ENCODE measurements around the gene TEX14.

Gene TEX14

DNA sequence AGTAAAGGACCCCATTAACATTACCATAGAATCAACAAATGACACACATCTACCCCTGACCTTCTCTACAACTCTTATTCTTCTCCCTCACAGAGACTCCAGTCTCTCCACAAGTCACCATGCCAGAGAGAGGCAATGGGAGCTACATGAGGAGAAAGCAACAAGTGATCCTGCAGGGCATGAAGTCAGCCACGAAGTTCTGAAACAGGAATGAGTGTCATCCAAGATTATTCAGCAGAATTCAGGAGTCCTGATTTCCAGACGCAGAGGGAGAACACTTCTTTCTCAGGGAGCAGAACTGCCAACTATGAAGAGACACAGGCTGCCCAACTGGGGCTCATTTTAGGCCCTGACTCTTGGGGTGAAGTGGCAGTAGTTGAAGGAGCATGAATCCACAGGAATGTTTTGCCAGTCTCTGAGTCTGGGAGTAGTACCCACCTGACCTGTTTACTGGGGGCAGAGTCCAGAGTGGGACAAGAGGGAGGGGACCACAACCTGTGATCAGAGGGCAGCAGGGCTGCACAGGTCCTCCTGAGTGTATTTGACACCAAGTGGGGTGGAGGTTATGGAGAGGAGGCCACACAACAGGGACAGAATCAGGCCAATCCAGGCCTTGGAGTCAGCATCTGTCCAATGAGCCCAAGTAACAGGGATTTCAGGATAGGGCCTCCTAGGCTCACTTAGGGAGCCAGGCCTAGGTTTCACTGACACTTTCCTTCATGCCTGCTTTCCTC is 175.0 kb downstream of the TEX14 start:
- no peak for DNase-seq

DNA sequence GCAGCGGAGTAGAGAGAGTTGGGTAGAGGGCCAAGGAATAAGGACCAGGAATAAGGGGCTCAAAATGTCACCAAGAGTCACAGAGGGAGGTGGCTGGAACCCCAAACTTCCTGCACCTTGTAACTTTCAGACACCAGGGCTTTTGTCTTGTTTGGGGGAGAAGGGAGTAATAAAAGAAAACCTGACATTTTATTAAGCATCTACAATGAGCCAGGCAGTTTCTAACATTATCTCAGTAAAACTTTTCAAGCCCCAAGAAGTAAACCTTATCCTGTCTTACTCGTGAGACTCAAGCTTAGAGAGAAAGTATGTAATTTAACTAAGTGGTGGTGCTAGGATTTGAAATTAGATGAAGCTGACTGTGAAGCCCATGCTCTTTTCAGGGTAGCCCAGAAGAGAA is 176.6 kb downstream of the TEX14 start:
- DNase-seq = no peak

DNA sequence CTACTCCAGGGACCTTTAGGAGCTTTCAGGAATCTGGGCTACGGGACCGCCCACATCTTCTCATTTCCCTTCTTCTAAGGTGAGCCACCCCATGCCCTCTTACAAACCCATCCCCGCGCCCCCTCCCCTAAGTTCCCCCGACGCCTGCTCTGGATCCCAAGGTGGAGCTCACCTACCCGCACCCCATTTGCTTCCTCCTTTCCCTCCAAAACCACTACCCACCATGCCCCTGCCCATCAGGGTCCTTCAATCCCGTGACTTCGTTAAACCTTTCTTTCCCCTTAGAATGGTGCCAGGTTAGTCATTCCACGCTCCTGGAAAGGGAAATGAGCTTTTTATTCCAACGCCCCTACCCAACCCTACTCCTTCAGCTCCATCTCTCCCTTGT is 177.1 kb downstream of the TEX14 start:
- DNase-seq = no peak

DNA sequence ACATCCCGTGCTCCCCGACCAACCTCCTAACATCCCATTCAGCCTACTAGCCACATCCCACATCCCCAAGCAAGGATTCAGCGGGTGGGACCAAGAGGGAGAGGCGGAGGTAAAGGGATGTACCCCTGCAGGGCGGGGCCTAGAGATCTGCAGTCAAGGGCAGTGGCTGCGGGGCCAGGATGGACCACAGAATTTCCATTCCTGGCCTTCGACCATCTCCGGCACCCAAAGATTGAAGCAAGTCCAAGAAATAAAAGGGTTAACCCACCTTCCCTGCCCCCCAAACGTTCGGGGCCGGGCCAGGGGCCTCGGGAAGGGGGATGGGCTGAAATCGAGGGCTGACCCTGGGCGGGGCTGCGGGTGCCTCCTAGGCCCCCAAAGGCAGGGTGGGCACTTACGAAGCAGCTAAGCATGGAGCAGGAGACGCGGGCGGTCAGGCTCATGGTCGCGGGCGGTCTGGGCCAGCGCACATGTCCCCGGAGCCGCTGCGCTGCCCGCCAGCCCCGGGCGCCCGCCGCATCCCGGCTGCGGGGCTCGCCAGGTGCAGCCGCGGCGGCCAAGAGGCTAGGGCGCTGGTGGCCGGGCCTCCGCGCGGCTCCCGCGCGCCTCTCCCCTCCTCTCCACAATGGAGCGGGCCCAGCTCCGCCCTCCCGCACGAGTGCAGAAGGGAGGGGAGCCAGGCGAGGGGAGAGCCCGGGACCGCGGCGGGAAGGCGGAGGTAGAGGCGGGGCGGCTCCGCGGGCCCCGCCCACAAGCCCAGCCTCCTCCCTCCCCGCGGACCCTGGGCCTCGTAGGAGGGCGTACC is 177.7 kb downstream of the TEX14 start, which contains the start of gene MTMR4:
TSS of gene MTMR4 (minus strand) at position 674 of the 805 bp plus-strand sequence. CDS start at position 443, 231 bp downstream.
- DNase-seq = peak; percentile 76

DNA sequence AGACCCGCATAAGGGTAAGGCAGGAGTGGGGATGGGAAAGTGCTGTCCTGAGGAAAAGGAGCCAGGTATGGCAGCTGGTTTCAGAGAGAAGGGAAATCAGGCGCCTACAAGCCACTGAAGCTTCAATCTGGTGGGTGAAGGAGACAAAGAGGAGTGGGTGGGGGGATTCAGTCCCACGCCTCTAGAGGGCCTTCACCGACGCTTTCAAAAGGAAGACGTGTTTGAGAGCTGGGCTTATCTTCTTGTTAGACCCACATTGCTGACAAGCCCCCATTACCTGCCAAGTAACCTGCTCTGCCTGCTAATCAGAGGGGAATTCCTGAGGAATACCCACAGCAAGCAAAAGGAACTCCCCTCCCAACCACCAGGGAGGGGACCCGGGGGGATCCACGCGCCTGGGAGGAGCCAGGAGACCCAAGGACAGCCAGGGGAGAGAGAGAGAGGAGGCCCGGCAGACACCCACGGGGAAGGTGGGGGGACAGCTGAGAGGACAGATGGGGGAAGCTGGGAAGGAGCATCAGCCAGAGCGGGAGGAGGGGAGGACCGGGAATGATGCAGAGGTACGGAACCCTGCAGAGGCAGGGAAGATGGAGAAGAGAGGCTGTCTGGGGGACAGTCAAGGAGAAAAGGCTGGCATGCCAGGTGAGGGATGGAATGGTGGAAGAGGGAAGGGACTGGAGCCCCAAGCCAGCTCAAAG is 178.4 kb downstream of the TEX14 start:
- peak; percentile 40 for DNase-seq

DNA sequence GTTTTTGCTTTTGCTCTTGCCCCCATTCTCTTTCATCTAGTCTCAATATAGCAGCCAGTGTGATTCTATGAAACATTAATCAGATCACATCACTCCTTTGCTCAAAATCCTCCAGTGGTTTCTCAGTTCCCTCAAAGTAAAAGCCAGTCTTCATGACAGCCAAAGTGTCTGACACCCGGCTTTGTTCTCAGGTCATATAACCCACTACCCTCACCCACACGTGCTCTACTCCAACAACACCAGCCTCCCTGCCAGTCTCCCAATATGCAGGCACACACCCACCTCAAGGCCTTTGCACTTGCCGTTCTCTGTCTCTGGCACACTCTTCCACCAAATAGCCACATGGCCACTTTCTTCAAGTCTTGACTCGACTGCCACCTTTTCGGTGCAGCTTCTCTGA is 181.8 kb downstream of the TEX14 start:
- no peak for DNase-seq

DNA sequence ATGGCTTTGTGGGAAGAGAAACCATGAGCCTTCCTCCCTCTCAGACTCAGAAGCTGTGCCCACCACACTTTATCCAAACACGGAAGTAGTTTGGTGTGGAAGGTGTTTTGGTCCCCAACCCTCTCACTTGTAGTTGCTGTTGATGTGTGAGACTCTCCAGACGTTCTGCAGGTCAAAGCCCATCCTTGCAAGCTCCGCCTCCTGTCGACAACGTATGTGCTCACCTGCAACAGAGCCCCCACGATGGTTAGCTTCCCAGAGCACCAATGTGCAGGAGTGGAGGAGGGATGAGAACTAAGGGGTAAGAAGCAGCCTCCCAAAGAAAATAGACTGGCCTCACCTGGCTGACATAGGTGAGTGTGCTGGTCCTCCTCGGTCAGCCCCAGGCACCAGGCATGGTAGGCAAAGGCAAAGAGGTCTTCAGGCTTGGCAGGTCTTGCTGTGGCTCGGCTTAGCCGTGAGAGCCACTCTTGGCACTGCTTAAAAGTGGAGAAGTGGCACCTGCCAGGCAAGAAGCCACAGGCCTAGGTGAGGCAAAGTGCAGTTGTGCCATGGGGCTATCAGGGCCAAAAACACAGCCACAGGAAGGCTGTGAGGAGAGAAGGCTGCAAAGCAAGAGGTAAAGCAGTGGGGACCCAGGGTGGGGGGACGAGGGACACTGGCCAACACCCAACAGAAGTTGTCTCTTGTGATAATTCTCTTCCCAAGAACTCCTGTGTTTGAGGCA is 183.3 kb downstream of the TEX14 start:
- no peak for DNase-seq

DNA sequence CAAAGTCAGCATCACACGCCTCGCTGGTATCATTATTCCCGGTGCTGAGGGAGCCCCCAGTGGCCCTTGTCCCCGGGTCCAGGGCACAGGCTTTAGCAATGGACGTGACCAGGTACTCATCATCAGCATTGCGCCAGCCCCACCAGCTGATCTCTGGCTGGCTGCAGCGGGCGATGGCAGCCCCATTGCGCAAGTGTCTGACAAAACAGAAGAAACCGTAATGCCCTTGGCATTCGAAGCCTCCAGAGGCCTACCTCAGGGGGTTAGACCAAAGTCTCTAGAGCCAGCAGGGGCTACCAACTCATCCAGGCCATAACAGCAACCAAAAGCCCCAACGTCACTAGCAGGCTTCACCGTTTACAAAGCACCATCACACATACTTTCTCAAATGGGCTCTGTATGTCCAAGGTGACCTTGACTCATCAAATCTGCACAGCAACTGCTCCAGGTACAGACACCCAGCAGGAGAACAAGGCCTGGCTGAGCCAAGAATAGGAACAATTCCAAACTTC is 184.7 kb downstream of the TEX14 start:
- no peak for DNase-seq

All from stimulated activated CD4-positive, alpha-beta T cell treated with anti-CD3 and anti-CD28 coated beads, Interleukin-12 subunit alpha, Interleukin-12 subunit beta, amount 100 ng/mL, for 4 hours (primary cell).